Keratinocyte (primary cell): ENCODE measurements around the gene PID1. TPM values are rescaled to one million over a fixed set of nuclear protein-coding genes. Genes with fewer than 3 reads are reported as not detected.

Experiments used
- DNase-seq: peaks from one replicate; pipeline ENCODE4 v3.0.0-alpha.2; 2011; ENCODE audit warnings: low read depth, missing footprints, low spot score
- FAIRE-seq: peaks from 2 replicates; lab custom pipeline; 2011; peaks lifted over from hg19 to GRCh38; lab: Jason Lieb, UNC
- H2AFZ ChIP-seq: 2 replicates; pipeline ENCODE4 v1.6.0; 2012; ENCODE audit warnings: low read length, control low read depth, inconsistent platforms; ENCODE audit not compliant: control insufficient read depth
- H3K27ac ChIP-seq: 2 replicates; pipeline ENCODE4 v1.5.1; 2011; ENCODE audit warnings: low read length; ENCODE audit not compliant: control insufficient read depth, insufficient read depth
- H3K27me3 ChIP-seq: 3 replicates; pipeline ENCODE4 v1.6.0; 2011; ENCODE audit warnings: low read length; ENCODE audit not compliant: control insufficient read depth, insufficient read depth; ENCODE audit errors: extremely low read depth
- H3K36me3 ChIP-seq, 2 experiments: 2 replicates in 1 of 2; 3 replicates in 1 of 2; pipeline ENCODE4 v1.5.1; 2011; ENCODE audit warnings: low read length in 2 of 2, mild to moderate bottlenecking in 1 of 2; ENCODE audit not compliant: control insufficient read depth in 2 of 2, insufficient read depth in 2 of 2; ENCODE audit errors: extremely low read depth in 1 of 2
- H3K4me1 ChIP-seq: 3 replicates; pipeline ENCODE4 v1.5.1; 2011; ENCODE audit warnings: low read length; ENCODE audit not compliant: control insufficient read depth, insufficient read depth; ENCODE audit errors: extremely low read depth
- H3K4me2 ChIP-seq: 3 replicates; pipeline ENCODE4 v1.6.0; 2011; ENCODE audit warnings: low read depth, low read length; ENCODE audit not compliant: control insufficient read depth, insufficient read depth; ENCODE audit errors: extremely low read depth
- H3K4me3 ChIP-seq, 3 experiments: fragments of 200-600 bp in 1 of 3; sonication (generic) in 1 of 3; 2 replicates in 2 of 3; 3 replicates in 1 of 3; pipeline ENCODE4 v1.5.1; 2011 to 2016; ENCODE audit warnings: low read length in 3 of 3, mild to moderate bottlenecking in 3 of 3, control low read depth in 2 of 3, inconsistent platforms in 1 of 3, low read depth in 1 of 3, mixed read lengths in 1 of 3, mixed run types in 1 of 3, moderate library complexity in 1 of 3; ENCODE audit not compliant: control insufficient read depth in 2 of 3, insufficient read depth in 2 of 3; ENCODE audit errors: extremely low read depth in 1 of 3
- H3K79me2 ChIP-seq: 2 replicates; pipeline ENCODE4 v1.6.0; 2012; ENCODE audit warnings: low read length; ENCODE audit not compliant: control insufficient read depth, insufficient read depth
- H3K9ac ChIP-seq: 3 replicates; pipeline ENCODE4 v1.6.0; 2011; ENCODE audit warnings: low read length; ENCODE audit not compliant: control insufficient read depth, insufficient read depth; ENCODE audit errors: extremely low read depth
- H3K9me1 ChIP-seq: 3 replicates; pipeline ENCODE4 v1.6.0; 2011; ENCODE audit warnings: low read length; ENCODE audit not compliant: control insufficient read depth, insufficient read depth; ENCODE audit errors: extremely low read depth
- H3K9me3 ChIP-seq: 2 replicates; pipeline ENCODE4 v1.5.1; 2012; ENCODE audit warnings: low read depth, low read length; ENCODE audit not compliant: control insufficient read depth
- H4K20me1 ChIP-seq: 3 replicates; pipeline ENCODE4 v1.6.0; 2011; ENCODE audit warnings: low read length; ENCODE audit not compliant: control insufficient read depth, insufficient read depth; ENCODE audit errors: extremely low read depth
- CTCF ChIP-seq, 3 experiments: IDR thresholded peaks in 1 of 3; conservative IDR thresholded peaks in 1 of 3; optimal IDR thresholded peaks in 1 of 3; 2 replicates in 2 of 3; 3 replicates in 1 of 3; pipeline versions ENCODE3 to v1.5.1; 2011; ENCODE audit warnings: low read length in 3 of 3, mild to moderate bottlenecking in 3 of 3, moderate library complexity in 2 of 3, control low read depth in 1 of 3, inconsistent platforms in 1 of 3; ENCODE audit not compliant: insufficient read depth in 2 of 3; ENCODE audit errors: extremely low read depth in 1 of 3
- EZH2 ChIP-seq: IDR thresholded peaks from one replicate; pipeline ENCODE4 v1.6.1; 2012; ENCODE audit warnings: inconsistent platforms, mild to moderate bottlenecking, low read length, moderate library complexity
- dilution Hi-C: fragments of 300-500 bp; cut with MboI; formaldehyde crosslinking; loops from one replicate; pipeline ENCODE4 v1.7.0; 2020; ENCODE audit warnings: low sequenced_read_pairs; ENCODE audit not compliant: extremely low pct_ligation_motif_present
- polyA plus RNA-seq, 5 experiments: library from polyadenylated mRNA; depleted of rRNA in 3 of 5; stranded (reverse) in 3 of 5; stranded (forward) in 1 of 5; unstranded in 1 of 5; fragments of >200 nt; gene quantifications; 1 replicate in 1 of 5; 2 replicates in 3 of 5; 3 replicates in 1 of 5; pipeline versions ENCODE4 v1.2.1 to v1.2.3, GENCODE V29; 2011 to 2012; ENCODE audit warnings: missing spikeins in 2 of 5, low read depth in 1 of 5, low replicate concordance in 1 of 5

PID1 gene
- polyA plus RNA-seq, 1 donor (not counting 4 experiments of a cell fraction or from before 2014, with no cell fraction given): 5.4 TPM

GRCh38 chr2:229279516-229279915, 8.4 kb upstream of the PID1 start:
- dilution Hi-C loops: no loop called here

GRCh38 chr2:229275506-229275905, 4.4 kb upstream of the PID1 start:
- no peak for TF ChIP-seq EZH2
- TF ChIP-seq CTCF (optimal IDR thresholded peaks at IDR 0.05 in 1 of 3, IDR thresholded peaks at IDR 0.05 in 1 of 3, conservative IDR thresholded peaks at IDR 0.05 in 1 of 3; ENCODE audit: extremely low read depth in 1 of 3, insufficient read depth in 2 of 3, low read length in 3 of 3): no peak
- H3K9ac ChIP-seq: no peak overlapping the region
- H3K27me3 ChIP-seq: no peaks in the 10 kb centered on the region
- H3K9me3 ChIP-seq: no peaks in the 10 kb centered on the region
- peaks cover 14% of the 10 kb centered on the region for H3K4me1 ChIP-seq
- no peak overlapping the region for H2AFZ ChIP-seq
- FAIRE-seq: no peak
- no peaks in the 10 kb centered on the region for H4K20me1 ChIP-seq
- H3K9me1 ChIP-seq: no peaks in the 10 kb centered on the region
- no peak overlapping the region for H3K4me2 ChIP-seq
- no peak overlapping the region for H3K27ac ChIP-seq
- no peaks in the 10 kb centered on the region for H3K36me3 ChIP-seq
- H3K79me2 ChIP-seq: no peaks in the 10 kb centered on the region
- no peak overlapping the region for H3K4me3 ChIP-seq
- DNase-seq: no peak
- dilution Hi-C loops: no loop called here

More at GRCh38 chr2:229279516-229279915, 8.4 kb upstream of the PID1 start:
- no peak for TF ChIP-seq CTCF (optimal IDR thresholded peaks at IDR 0.05 in 1 of 3, IDR thresholded peaks at IDR 0.05 in 1 of 3, conservative IDR thresholded peaks at IDR 0.05 in 1 of 3; ENCODE audit: extremely low read depth in 1 of 3, insufficient read depth in 2 of 3, low read length in 3 of 3)
- TF ChIP-seq EZH2: no peak
- Histone ChIP-seq H3K36me3 (no peaks in the 10 kb centered on the region), H2AFZ (no peak overlapping the region), H3K27me3 (no peaks in the 10 kb centered on the region), H3K4me1 (no peaks in the 10 kb centered on the region), H3K9ac (no peak overlapping the region), H3K9me3 (no peaks in the 10 kb centered on the region), H4K20me1 (no peaks in the 10 kb centered on the region), H3K27ac (no peak overlapping the region), H3K9me1 (no peaks in the 10 kb centered on the region), H3K4me2 (no peak overlapping the region), H3K79me2 (no peaks in the 10 kb centered on the region), H3K4me3 (no peak overlapping the region)
- FAIRE-seq: no peak
- DNase-seq: no peak
